RPMI7951 (cell line): ENCODE results near the gene SLC12A6. TPM values are rescaled to one million over a fixed set of nuclear protein-coding genes. Genes with fewer than 3 reads are reported as not detected.
"Not testable (repeated sequence)": the region's sequence is repeated elsewhere in the genome, so short reads cannot be mapped to it uniquely, and the experiment has no call there.

Source experiments
- DNase-seq: peaks from one replicate; pipeline ENCODE4 v3.0.0-alpha.2; 2012; ENCODE audit warnings: low read depth
- total RNA-seq: library from RNA; depleted of rRNA; stranded (reverse); fragments of >200 nt; shearing (Covaris generic); gene quantifications from 2 replicates; pipeline ENCODE4 v1.2.3, GENCODE V29; 2014; rRNA removed

SLC12A6 gene
- total RNA-seq, 1 experiment from 2014 or later, result 5.5 TPM

DNA sequence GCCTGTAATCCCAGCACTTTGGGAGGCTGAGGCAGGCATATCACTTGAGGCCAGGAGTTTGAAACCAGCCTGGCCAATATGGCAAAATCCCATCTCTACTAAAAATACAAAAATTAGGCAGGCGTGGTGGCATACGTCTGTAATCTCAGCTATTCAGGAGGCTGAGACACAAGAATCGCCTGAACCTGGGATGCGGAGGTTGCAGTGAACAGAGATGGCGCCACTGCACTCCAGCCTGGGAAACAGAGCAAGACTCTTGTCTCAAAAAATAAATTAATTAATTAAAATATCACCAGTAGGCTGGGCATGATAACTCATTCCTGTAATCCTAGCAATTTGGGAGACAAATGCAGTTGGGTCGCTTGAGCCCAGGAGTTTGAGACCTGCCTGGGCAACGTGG lies 144.3 kb downstream of the SLC12A6 start:
- DNase-seq, result not testable (repeated sequence)

DNA sequence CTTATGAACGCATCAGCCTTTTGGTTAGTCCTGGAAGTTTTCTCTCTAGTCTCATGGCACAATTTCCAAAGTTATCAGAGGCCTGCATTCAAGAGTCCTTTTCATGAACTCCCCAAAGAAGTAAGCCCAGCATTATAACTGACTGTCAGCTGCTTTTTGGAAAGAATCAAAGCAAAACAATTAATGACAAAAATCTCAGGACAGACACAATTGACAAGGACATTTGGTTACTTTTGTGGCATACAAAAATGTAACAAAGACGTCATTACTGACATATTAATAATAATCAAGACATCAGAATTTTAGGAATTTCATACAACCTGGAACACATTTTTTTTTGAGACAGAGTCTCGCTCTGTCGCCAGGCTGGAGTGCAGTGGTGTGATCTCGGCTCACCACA lies 148.9 kb downstream of the SLC12A6 start:
- DNase-seq, result no peak

DNA sequence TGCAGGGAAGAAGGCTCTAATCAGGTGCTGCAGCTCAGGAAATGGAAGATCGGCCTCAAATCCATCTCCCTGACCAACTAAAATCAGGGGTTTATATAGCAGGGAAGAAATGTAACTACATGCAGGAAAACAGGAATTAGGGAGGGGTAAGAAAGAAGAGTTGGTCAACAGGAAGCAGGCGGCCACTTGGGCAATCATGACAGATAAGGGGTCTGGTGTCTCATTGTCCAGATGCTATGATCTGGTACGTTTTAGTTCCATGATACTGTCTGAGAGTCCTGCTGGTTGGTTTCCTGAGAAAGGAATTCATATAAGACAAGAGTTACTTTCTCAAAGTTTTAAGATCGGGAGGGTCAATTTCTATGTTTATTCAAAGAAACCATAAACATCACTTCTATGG lies 151.9 kb downstream of the SLC12A6 start:
- no peak for DNase-seq

DNA sequence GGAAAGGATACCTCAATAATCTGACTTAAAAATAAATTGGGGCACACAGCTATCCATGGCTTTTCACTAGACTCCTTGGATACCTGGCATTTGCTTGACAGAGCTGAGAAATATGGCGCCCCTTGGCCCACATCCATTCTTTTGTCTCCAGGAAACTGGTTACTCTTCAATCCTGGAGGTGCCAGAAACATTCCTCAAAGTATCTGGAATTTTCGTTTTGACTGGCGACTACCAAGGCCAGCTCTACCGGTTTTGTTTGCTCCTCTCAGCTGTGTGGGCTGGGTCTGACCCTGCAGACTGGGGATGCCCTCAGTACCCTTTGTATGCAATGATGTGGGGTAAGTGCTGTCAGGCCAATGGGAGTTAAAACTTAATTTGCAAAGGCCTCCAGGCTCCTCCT lies 154.6 kb downstream of the SLC12A6 start:
- DNase-seq, result no peak

Other genes with a start within 250 kb of the SLC12A6 start
- 55.7 and 68.5 TPM in 2 replicates for gene EMC7, start 235.9 kb downstream of the SLC12A6 start, total RNA-seq
- 1.5 and 2.5 TPM in 2 replicates for gene PGBD4, start 235.7 kb downstream of the SLC12A6 start, total RNA-seq
- gene KATNBL1, start 127.7 kb downstream of the SLC12A6 start, total RNA-seq, result 49.4 and 57.8 TPM in 2 replicates
- gene EMC4, start 112.8 kb downstream of the SLC12A6 start, total RNA-seq, result 238 and 265 TPM in 2 replicates
- 411 and 530 TPM in 2 replicates for gene NOP10, start 5.4 kb upstream of the SLC12A6 start, total RNA-seq
- under 0.01 TPM in 1 of 2 replicates, not detected in the other for gene NUTM1, start 5.5 kb upstream of the SLC12A6 start, total RNA-seq
- 12.3 and 19.8 TPM in 2 replicates for gene LPCAT4, start 29.4 kb upstream of the SLC12A6 start, total RNA-seq
- gene GOLGA8A, start 100.0 kb upstream of the SLC12A6 start, total RNA-seq, result 9.2 and 13.9 TPM in 2 replicates
- 9.4 and 11.3 TPM in 2 replicates for gene GOLGA8B, start 245.9 kb upstream of the SLC12A6 start, total RNA-seq